Measurements from ENCODE around the gene ITGB3. TPM values are rescaled to one million over a fixed set of nuclear protein-coding genes. Genes with fewer than 3 reads are reported as not detected.

Gene ITGB3
- total and polyA plus RNA-seq, 2 of the 4 experiments (the other 2 are of a cell fraction): 9.8 to 17.6 TPM

DNA sequence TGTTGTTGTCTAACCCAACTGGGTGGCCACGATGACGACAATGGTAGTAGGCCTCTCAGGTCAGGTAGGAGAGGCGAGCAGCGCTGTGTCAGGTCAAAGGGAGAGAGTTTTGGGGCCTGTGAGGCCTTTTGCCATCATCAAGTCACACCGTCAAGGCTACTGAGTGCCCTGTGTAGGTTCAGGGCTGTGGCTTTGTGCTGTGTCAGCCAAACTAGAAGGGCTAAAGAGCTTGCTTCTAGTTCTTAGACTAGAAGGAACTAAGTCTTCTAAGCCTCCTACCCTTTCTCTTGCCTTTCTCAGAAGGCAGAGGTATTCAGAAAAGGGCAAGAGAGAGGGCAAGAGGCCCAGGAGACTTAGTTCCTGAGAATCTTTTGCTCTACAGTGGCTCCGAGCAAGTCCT lies 45.1 kb downstream of the ITGB3 start:
- Histone ChIP-seq H3K27me3 (ENCODE audit: control insufficient read depth, insufficient read depth, low read length) (no peaks in the 10 kb centered on the region), H3K79me1 (ENCODE audit: low read depth in 1 of 2, low read length in 2 of 2) (peaks cover 4 to 11% of the 10 kb centered on the region in 2 experiments; a peak in 3 of 4 replicates), H3K56ac (ENCODE audit: extremely low read depth, insufficient read depth, low read length) (no peak overlapping the region), H2BK15ac (ENCODE audit: low read depth, low read length) (no peak overlapping the region), H3K4me2 (ENCODE audit: low read depth, low read length) (no peak overlapping the region), H3K9me3 (ENCODE audit: control insufficient read depth, insufficient read depth, low read length) (peaks cover 2% of the 10 kb centered on the region; the same call in 1 of the 2 replicates), H3K9ac (ENCODE audit: low read depth, low read length) (no peak overlapping the region), H2AK9ac (replicated peaks; ENCODE audit: low read depth, low read length, poor library complexity) (no peak overlapping the region), H2BK20ac (ENCODE audit: low read depth, low read length) (no peak overlapping the region), H3K36me3 (ENCODE audit: control insufficient read depth, insufficient read depth, low read length) (peaks cover 47% of the 10 kb centered on the region), H3K14ac (replicated peaks; ENCODE audit: low read depth, low read length) (no peak overlapping the region), H2BK120ac (ENCODE audit: low read depth, low read length) (no peak overlapping the region), H3K27ac (ENCODE audit: insufficient read depth, low read length) (no peak overlapping the region), H2BK5ac (ENCODE audit: low read depth, low read length, poor library complexity, severe bottlenecking) (no peak overlapping the region), H3K4me3 (ENCODE audit: insufficient read depth, low read depth, low read length) (no peak overlapping the region), H3K23ac (ENCODE audit: low read depth, low read length) (no peak overlapping the region), H4K91ac (ENCODE audit: insufficient read depth, low read depth, low read length) (no peak overlapping the region), H2AK5ac (ENCODE audit: low read depth, low read length) (peak overlapping the region; percentile 33; the same call in 1 of the 2 replicates), H4K8ac (ENCODE audit: low read depth in 2 of 2, low read length in 2 of 2) (no peak overlapping the region), H3K9me1 (ENCODE audit: insufficient read depth, low read length) (peaks cover 27% of the 10 kb centered on the region), H3K4ac (ENCODE audit: low read depth, low read length) (no peak overlapping the region), H2AFZ (replicated peaks; ENCODE audit: low read length, poor library complexity) (peak overlapping the region; percentile 14), H3K18ac (ENCODE audit: low read depth, low read length) (no peak overlapping the region), H3K4me1 (ENCODE audit: control insufficient read depth, insufficient read depth, low read length) (peaks cover 6% of the 10 kb centered on the region), H4K20me1 (ENCODE audit: insufficient read depth, low read length) (no peaks in the 10 kb centered on the region), H4K5ac (ENCODE audit: low read depth, low read length) (no peak overlapping the region)
- ChIA-PET POLR2A (ENCODE audit: unreplicated experiment) (interaction anchor here (0.6 kb wide), 1 partner anchor 367 kb away, joined by 3 read pairs; no protein-coding TSS in a partner anchor), CTCF (no interaction called here)
- intact Hi-C loops (cut with micrococcal nuclease) (no loop called here), dilution Hi-C loops (cut with HindIII; ENCODE audit: low sequenced_read_pairs, unreplicated experiment) (no loop called here), in situ Hi-C loops (cut with MboI; ENCODE audit: low sequenced_read_pairs) (no loop called here)
- no peak for DNase-seq
- TF ChIP-seq RFX5 (IDR thresholded peaks at IDR 0.05; ENCODE audit: low read depth, low read length) (no peak), MAZ (IDR thresholded peaks at IDR 0.05; ENCODE audit: borderline replicate concordance, low read depth, low read length) (no peak), FOS (IDR thresholded peaks at IDR 0.05; ENCODE audit: low read depth, low read length) (no peak), RAD21 (IDR thresholded peaks at IDR 0.05; ENCODE audit: low read length) (no peak), MAFK (IDR thresholded peaks at IDR 0.05; ENCODE audit: low read depth, low read length) (no peak), RCOR1 (IDR thresholded peaks at IDR 0.05; ENCODE audit: insufficient replicate concordance, low read length) (no peak), NFE2L2 (IDR thresholded peaks at IDR 0.05; ENCODE audit: low read depth, low read length) (no peak), MXI1 (IDR thresholded peaks at IDR 0.05; ENCODE audit: borderline replicate concordance, low read depth, low read length) (no peak), CEBPB (IDR thresholded peaks at IDR 0.05; ENCODE audit: low read depth, low read length) (no peak), POLR2A (IDR thresholded peaks at IDR 0.05; ENCODE audit: low read depth, low read length) (no peak), CHD1 (IDR thresholded peaks at IDR 0.05; ENCODE audit: low read depth, low read length) (no peak), BHLHE40 (IDR thresholded peaks at IDR 0.05; ENCODE audit: low read depth, low read length) (no peak), SMC3 (IDR thresholded peaks at IDR 0.05; ENCODE audit: low read depth, low read length) (no peak)
- TF ChIP-seq, protein P1, sequence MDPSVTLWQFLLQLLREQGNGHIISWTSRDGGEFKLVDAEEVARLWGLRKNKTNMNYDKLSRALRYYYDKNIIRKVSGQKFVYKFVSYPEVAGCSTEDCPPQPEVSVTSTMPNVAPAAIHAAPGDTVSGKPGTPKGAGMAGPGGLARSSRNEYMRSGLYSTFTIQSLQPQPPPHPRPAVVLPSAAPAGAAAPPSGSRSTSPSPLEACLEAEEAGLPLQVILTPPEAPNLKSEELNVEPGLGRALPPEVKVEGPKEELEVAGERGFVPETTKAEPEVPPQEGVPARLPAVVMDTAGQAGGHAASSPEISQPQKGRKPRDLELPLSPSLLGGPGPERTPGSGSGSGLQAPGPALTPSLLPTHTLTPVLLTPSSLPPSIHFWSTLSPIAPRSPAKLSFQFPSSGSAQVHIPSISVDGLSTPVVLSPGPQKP (IDR thresholded peaks at IDR 0.05; ENCODE audit: borderline replicate concordance, low read depth, low read length): no peak
- TF ChIP-seq, protein P2, sequence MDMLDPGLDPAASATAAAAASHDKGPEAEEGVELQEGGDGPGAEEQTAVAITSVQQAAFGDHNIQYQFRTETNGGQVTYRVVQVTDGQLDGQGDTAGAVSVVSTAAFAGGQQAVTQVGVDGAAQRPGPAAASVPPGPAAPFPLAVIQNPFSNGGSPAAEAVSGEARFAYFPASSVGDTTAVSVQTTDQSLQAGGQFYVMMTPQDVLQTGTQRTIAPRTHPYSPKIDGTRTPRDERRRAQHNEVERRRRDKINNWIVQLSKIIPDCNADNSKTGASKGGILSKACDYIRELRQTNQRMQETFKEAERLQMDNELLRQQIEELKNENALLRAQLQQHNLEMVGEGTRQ (IDR thresholded peaks at IDR 0.05; ENCODE audit: low read depth, low read length): no peak
- TF ChIP-seq, protein P3, sequence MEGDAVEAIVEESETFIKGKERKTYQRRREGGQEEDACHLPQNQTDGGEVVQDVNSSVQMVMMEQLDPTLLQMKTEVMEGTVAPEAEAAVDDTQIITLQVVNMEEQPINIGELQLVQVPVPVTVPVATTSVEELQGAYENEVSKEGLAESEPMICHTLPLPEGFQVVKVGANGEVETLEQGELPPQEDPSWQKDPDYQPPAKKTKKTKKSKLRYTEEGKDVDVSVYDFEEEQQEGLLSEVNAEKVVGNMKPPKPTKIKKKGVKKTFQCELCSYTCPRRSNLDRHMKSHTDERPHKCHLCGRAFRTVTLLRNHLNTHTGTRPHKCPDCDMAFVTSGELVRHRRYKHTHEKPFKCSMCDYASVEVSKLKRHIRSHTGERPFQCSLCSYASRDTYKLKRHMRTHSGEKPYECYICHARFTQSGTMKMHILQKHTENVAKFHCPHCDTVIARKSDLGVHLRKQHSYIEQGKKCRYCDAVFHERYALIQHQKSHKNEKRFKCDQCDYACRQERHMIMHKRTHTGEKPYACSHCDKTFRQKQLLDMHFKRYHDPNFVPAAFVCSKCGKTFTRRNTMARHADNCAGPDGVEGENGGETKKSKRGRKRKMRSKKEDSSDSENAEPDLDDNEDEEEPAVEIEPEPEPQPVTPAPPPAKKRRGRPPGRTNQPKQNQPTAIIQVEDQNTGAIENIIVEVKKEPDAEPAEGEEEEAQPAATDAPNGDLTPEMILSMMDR (conservative IDR thresholded peaks at IDR 0.05; ENCODE audit: low read depth, low read length): no peak
- no TSS peak for BruUV-seq (replicated peaks)
- 100% methylated on average over 4 of the region's 6 CpGs; no CpG with 5 or more reads in 1 of the 2 experiments for WGBS, 2 experiments (ENCODE audit: extremely low coverage in 2 of 2, insufficient read length in 1 of 2)
- ATAC-seq (ENCODE audit: low read depth): no peak
